C4-2B (cell line): ENCODE data around the gene WDR93.

Source experiments
- CTCF ChIP-seq: fragments of 450-650 bp; conservative IDR thresholded peaks from 2 replicates; pipeline ENCODE4 v1.5.1; 2017; ENCODE audit warnings: mild to moderate bottlenecking
- ZFX ChIP-seq: fragments of 450-650 bp; IDR thresholded peaks from 2 replicates; pipeline ENCODE4 v1.6.1; 2017

DNA sequence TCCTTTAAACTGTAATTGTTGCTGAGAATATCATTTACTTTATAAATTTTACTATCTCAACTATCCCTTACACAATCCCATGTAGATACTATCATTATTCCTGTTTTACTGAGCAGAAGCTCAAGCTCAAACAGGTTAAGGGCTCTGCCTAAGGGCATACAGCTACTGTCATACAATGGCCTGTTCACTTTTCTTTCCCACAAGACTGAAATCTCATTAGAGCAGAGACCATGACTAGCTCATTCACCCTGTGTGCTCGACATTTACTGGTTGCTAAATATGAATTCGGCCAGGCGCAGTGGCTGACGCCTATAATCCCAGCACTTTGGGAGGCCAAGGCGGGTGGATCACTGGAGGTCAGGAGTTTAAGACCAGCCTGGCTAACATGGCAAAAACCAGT, 83.9 kb downstream of the WDR93 start:
- TF ChIP-seq CTCF = no peak
- no peak for TF ChIP-seq ZFX
